HG03060 (cell line): ENCODE measurements around the gene COPRS.
"Not testable (repeated sequence)": the region's sequence is repeated elsewhere in the genome, so short reads cannot be mapped to it uniquely, and the experiment has no call there.

Experiments used
- ATAC-seq: cut with Tn5 transposase; IDR thresholded peaks from one replicate; pipeline ENCODE4 v1.9.1; 2021; ENCODE audit warnings: low read depth, moderate number of reproducible peaks; ENCODE audit not compliant: unreplicated experiment

The COPRS gene

GRCh38 chr17:31815212-31815730 is 43.8 kb downstream of the COPRS start:
- no peak for ATAC-seq

DNA sequence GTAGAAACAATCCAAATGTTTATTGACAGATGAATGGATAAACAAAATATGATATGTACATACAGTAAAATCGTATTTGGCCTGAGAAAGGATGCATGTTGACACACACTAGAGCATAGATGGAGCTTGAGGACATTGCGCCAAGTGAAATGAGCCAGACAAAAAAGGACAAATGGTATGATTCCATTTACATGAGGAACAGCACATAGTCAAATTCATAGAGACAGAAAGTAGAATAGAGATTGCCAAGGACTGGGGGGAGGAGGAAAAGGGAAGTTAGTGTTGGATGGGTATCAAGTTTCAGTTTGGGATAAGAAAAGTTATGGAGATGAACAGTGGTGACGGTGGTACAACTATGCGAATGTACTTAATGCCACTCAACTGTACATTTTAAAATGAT is 47.9 kb downstream of the COPRS start:
- ATAC-seq = no peak

- ATAC-seq = not testable (repeated sequence)
These were observed 49.2 kb downstream of the COPRS start for GRCh38 chr17:31809876-31810275.

GRCh38 chr17:31808521-31809050 is 50.5 kb downstream of the COPRS start:
- no peak for ATAC-seq

DNA sequence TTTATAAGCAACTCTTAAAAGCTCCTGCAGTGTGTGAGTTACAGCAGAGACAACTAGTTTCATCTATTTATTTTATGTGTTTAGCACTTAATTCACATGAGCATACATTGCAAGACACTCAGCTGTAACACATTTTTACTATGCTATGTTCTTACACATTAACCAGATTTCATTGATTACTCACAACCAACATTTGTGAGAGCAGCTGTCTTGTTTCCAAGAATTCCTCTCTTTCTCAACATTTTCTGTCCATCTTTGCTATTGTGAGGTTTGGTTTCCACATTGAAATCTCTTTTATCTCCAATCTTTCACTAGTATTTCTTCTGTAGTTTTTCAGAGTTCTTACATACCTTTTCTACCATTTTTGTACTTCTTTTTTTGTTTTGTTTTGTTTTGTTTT is 51.2 kb downstream of the COPRS start:
- no peak for ATAC-seq

DNA sequence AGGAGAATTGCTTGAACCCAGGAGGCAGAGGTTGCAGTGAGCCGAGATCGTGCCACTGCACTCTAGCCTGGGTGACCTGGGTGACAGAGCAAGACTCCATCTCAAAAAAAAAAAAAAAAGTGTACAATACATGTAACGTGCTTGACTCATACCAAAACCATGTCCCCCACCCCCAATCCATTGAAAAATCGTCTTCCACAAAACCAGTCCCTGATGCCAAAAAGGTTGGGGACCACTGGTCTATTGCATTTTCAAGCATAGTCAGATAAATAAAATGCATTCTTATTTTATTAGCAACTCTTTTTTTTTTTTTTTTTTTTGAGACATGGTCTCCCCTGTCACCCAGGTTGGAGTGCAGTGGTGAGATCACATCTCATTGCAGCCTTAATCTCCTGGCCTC is 52.1 kb downstream of the COPRS start:
- ATAC-seq = no peak

DNA sequence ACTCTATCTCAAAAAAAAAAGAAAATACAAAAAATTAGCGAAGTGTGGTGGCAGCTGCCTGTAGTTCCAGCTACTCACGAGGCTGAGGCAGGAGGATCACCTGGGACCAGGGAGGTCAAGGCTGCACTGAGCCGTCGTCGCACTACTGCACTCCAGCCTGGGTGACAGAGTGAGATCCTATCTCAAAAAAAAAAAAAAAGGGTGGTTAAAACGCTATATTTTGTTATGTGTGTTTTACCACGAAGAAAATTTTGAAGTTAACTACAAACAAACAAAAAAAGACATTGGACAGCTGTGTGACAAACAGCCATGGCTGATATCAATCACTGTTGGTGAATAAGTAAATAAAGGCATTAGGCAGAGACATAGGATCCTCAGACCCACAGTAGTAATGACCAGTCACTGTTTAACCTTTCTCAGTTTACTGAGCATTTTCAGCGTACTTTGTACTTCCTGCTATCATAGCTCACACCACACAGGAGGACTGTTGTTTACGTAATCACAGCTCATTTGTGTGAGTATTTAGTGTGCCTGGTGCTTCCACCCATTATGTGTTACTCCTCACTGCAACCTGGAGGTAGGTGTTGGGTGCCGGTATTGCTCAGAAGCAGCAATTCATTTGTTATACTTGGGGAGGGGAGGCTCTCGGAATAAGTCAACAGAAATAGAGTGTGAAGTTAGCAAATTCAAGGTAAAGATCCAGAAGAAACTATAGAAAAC is 55.4 kb downstream of the COPRS start:
- ATAC-seq = no peak

DNA sequence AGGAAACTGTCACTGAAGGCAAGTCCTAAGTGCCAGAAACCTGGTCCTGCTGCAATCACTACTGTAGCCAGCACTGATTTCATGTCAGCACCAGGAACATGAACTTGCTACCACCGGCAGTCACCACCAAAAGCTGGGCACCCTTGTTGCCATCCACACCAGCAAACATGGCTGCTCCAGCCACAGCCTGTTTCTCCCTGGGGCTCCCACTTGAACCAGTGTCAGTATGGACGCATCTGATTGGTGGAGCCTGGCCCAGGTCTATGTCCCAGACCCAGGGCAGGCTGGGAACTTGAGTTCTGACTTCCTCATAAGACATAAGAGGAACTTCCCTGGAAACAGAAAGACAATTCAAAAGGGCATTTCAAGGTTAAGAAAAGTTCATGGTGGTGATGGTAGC is 56.5 kb downstream of the COPRS start:
- no peak for ATAC-seq
